IPS-15b (cell line): ENCODE data around the gene OR4S2.

ENCODE experiments used
- H3K27me3 ChIP-seq: one replicate; pipeline ENCODE4 v1.6.1; 2013; ENCODE audit warnings: low read length; ENCODE audit not compliant: control insufficient read depth, insufficient read depth
- H3K36me3 ChIP-seq: one replicate; pipeline ENCODE4 v1.6.1; 2013; ENCODE audit warnings: low read length; ENCODE audit not compliant: control insufficient read depth, insufficient read depth
- H3K4me1 ChIP-seq: one replicate; pipeline ENCODE4 v1.6.1; 2013; ENCODE audit warnings: mild to moderate bottlenecking, low read length; ENCODE audit not compliant: control insufficient read depth, insufficient read depth
- H3K4me3 ChIP-seq: one replicate; pipeline ENCODE4 v1.5.1; 2013; ENCODE audit warnings: low read depth, low read length
- H3K9ac ChIP-seq: one replicate; pipeline ENCODE4 v1.6.1; 2013; ENCODE audit warnings: low read depth, mild to moderate bottlenecking, low read length
- H3K9me3 ChIP-seq: one replicate; pipeline ENCODE4 v1.6.1; 2013; ENCODE audit warnings: mild to moderate bottlenecking, low read length; ENCODE audit not compliant: control insufficient read depth, insufficient read depth

OR4S2 gene

GRCh38 chr11:55648027-55648426, at the start of gene OR4S2:
TSS of gene OR4S2 (plus strand) at chr11:55648327. CDS start at chr11:55650904, 2,577 bp downstream.
- H3K4me3 ChIP-seq = no peak within 1 kb of the TSS
- no peaks in the 10 kb centered on the region for H3K9me3 ChIP-seq
- no peaks in the 10 kb centered on the region for H3K27me3 ChIP-seq
- H3K4me1 ChIP-seq = no peaks in the 10 kb centered on the region
- H3K36me3 ChIP-seq = no peaks in the 10 kb centered on the region
- H3K9ac ChIP-seq = no peak within 1 kb of the TSS

DNA sequence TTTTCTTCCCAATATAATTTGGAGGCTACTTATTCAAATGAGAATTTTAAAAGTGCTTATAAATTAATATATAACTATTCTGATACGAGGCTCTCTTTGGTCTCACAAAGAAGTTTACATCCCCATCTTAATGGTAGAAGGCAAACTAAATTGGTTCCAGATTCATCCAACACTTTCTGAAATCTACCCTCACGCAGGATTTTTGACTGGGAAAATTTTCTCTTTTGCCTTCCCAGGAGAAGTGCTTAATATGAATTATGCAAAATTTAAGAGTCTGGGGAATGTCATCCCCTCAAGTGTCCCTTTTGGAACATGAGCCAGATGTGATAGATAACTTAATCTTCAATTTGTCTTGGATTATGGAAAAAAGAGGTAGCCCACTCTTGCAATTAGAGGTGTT, 40.6 kb upstream of the OR4S2 start, which contains the start of gene OR4C11:
Gene OR4C11 (minus strand): TSS at position 101 of the 400 bp plus-strand sequence. CDS start 3,272 bp downstream, outside the sequence.
- H3K36me3 ChIP-seq = no peaks in the 10 kb centered on the region
- no peaks in the 10 kb centered on the region for H3K4me1 ChIP-seq
- no peaks in the 10 kb centered on the region for H3K27me3 ChIP-seq
- no peak within 1 kb of the TSS for H3K9ac ChIP-seq
- no peak within 1 kb of the TSS for H3K4me3 ChIP-seq
- no peaks in the 10 kb centered on the region for H3K9me3 ChIP-seq

DNA sequence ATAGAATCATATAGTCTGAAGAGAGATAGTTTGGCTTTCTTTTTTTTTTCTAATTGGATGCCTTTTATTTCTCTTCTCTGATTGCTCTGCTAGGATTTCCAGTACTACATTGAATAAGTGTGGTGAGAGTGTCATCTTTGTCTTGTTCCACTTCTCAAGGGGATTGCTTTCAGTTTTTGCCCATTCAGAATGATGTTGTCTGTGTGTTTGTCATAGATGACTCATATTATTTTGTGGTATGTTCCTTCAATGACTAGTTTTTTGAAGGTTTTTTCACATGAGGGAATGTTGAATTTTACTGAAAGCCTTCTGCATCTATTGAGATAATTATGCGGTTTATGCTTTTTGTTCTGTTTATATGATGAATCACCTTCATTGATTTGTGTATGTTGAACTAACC, 23.6 kb upstream of the OR4S2 start:
- no peak overlapping the region for H3K4me3 ChIP-seq
- H3K36me3 ChIP-seq = no peaks in the 10 kb centered on the region
- no peaks in the 10 kb centered on the region for H3K4me1 ChIP-seq
- H3K9ac ChIP-seq = no peak overlapping the region
- no peaks in the 10 kb centered on the region for H3K27me3 ChIP-seq
- H3K9me3 ChIP-seq = no peaks in the 10 kb centered on the region

DNA sequence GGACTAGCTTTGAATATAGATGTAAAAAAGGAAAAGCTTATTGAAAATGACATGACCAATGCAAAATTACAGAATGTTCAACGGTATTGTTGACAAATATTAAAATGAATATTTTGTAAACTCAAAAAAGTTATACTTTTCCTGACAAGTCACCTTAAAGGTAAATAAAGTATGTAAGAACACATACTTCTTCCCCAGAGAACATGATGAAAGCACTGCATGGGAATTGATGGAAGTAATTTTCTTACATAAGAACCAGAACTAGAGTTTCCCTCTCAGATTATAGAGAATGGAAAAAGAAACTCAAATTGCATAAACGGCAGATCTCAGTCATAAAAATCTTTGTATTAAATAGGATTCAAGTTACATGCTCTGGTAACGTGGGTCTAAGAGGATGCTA, 13.3 kb upstream of the OR4S2 start, which contains the start of gene OR4P4:
Gene OR4P4 (plus strand): TSS at position 301 of the 400 bp plus-strand sequence.
- H3K4me1 ChIP-seq = no peaks in the 10 kb centered on the region
- no peaks in the 10 kb centered on the region for H3K27me3 ChIP-seq
- no peaks in the 10 kb centered on the region for H3K36me3 ChIP-seq
- H3K4me3 ChIP-seq = no peak within 1 kb of the TSS
- no peaks in the 10 kb centered on the region for H3K9me3 ChIP-seq
- H3K9ac ChIP-seq = no peak within 1 kb of the TSS

GRCh38 chr11:55652560-55652959, 4.4 kb downstream of the OR4S2 start:
- Histone ChIP-seq H3K4me1 (no peaks in the 10 kb centered on the region), H3K4me3 (no peak overlapping the region), H3K27me3 (no peaks in the 10 kb centered on the region), H3K9me3 (no peaks in the 10 kb centered on the region), H3K36me3 (no peaks in the 10 kb centered on the region), H3K9ac (no peak overlapping the region)

DNA sequence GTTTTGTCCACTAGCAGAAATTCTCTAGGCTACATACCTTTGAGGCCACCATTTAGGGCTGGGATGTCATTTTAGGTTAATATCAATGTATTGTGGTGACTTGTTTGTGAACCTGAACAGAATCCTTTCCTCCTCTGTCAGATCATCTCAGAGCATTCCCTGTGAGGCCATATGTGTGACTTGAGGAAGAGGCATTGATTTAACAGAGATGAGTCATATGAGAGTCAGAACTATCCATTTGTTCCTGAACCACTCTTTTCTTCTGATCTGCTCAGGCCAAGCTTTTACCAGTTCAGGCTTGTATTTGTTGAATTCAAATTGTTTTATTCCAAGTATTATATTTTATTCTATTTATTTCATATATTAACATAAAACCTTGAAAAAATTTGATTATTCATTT, 7.0 kb downstream of the OR4S2 start:
- H3K36me3 ChIP-seq = no peaks in the 10 kb centered on the region
- no peaks in the 10 kb centered on the region for H3K27me3 ChIP-seq
- H3K4me1 ChIP-seq = no peaks in the 10 kb centered on the region
- no peak overlapping the region for H3K9ac ChIP-seq
- H3K9me3 ChIP-seq = no peaks in the 10 kb centered on the region
- H3K4me3 ChIP-seq = no peak overlapping the region

DNA sequence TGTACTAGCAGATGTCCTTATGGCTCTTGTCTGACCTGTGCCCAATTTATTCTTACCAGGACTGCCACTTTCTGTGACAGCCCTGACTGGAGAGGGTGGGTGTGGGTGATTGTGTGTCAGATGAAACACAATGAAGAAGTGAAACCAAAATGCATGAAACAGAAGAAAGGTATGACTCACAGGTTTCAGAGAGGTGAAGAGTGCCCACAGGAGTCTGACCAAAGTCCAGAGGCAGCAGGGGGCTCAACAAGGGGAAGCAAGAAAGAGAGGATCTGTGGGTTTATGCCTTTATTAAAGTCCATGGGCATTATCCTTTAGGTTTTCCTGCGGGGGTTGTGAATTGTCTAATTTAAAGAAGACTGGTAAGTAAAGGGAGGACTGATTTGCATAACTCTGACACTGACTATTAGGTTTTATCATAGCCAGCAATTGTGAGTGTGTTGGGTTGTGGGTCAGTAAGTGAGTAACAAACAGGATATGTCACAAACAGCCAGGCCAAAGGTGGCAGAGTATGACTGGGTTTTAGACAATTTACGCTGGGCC, 10.0 kb downstream of the OR4S2 start:
- H3K4me3 ChIP-seq = no peak overlapping the region
- H3K9ac ChIP-seq = no peak overlapping the region
- H3K9me3 ChIP-seq = no peaks in the 10 kb centered on the region
- H3K36me3 ChIP-seq = no peaks in the 10 kb centered on the region
- no peaks in the 10 kb centered on the region for H3K27me3 ChIP-seq
- no peaks in the 10 kb centered on the region for H3K4me1 ChIP-seq

GRCh38 chr11:55658608-55659007, 10.5 kb downstream of the OR4S2 start:
- no peaks in the 10 kb centered on the region for H3K9me3 ChIP-seq
- H3K9ac ChIP-seq = no peak overlapping the region
- H3K4me1 ChIP-seq = no peaks in the 10 kb centered on the region
- no peaks in the 10 kb centered on the region for H3K36me3 ChIP-seq
- no peaks in the 10 kb centered on the region for H3K27me3 ChIP-seq
- no peak overlapping the region for H3K4me3 ChIP-seq

DNA sequence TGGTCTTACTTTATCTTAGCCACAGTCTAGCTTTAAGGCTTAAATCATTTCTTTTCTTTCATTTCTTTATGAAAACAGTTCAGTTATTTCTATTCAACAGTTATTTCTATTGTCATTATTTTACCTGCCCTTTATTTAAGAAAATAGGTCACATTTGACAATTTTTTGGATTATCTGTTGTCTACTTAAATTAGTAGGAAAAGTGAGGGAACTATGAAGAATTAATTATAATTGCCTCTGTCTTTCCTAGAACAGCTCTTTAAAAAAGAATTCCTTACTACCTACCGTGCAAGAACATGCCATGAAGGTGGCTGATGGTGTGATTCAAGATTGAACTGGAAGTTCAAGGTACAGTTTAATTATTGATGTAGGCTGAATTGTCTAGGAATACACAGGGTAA, 13.8 kb downstream of the OR4S2 start, which contains the start of gene OR4C6:
Gene OR4C6 (plus strand): TSS at position 301 of the 400 bp plus-strand sequence. CDS start 2,966 bp downstream, outside the sequence.
- H3K9me3 ChIP-seq = no peaks in the 10 kb centered on the region
- H3K36me3 ChIP-seq = no peaks in the 10 kb centered on the region
- H3K4me1 ChIP-seq = no peaks in the 10 kb centered on the region

GRCh38 chr11:55669376-55669775, 21.2 kb downstream of the OR4S2 start:
- no peaks in the 10 kb centered on the region for H3K27me3 ChIP-seq
- no peaks in the 10 kb centered on the region for H3K36me3 ChIP-seq
- H3K9ac ChIP-seq = no peak overlapping the region
- H3K4me3 ChIP-seq = no peak overlapping the region
- H3K9me3 ChIP-seq = no peaks in the 10 kb centered on the region
- H3K4me1 ChIP-seq = no peaks in the 10 kb centered on the region

More for the DNA sequence above, 13.8 kb downstream of the OR4S2 start, which contains the start of gene OR4C6:
- Histone ChIP-seq H3K9ac (no peak within 1 kb of the TSS), H3K27me3 (no peaks in the 10 kb centered on the region), H3K4me3 (no peak within 1 kb of the TSS)

GRCh38 chr11:55673860-55674259, 25.7 kb downstream of the OR4S2 start:
- no peak overlapping the region for H3K4me3 ChIP-seq
- H3K4me1 ChIP-seq = no peaks in the 10 kb centered on the region
- H3K36me3 ChIP-seq = no peaks in the 10 kb centered on the region
- H3K27me3 ChIP-seq = no peaks in the 10 kb centered on the region
- no peak overlapping the region for H3K9ac ChIP-seq
- H3K9me3 ChIP-seq = no peaks in the 10 kb centered on the region

DNA sequence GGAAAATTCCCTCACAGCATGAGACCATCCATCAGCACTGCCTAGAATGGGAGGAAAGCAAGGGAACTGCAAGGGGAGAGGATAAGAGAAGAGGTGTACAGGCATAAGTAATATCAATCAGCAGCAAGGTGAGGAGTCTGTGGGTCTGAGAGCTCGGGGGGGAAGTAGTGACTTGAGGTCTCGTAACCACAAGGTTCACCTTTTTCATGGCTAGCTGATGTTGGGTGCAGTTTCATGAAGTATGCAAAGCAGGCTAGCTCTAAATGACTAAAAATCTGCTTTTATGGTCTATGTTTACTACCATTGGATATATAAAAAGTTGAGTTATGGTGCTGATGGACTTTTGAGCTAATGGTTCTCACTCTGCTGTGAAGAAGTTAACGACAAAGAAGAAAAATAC, 49.7 kb downstream of the OR4S2 start:
- Histone ChIP-seq H3K36me3 (no peaks in the 10 kb centered on the region), H3K9ac (no peak overlapping the region), H3K4me3 (no peak overlapping the region), H3K9me3 (peaks cover 27% of the 10 kb centered on the region), H3K27me3 (no peaks in the 10 kb centered on the region), H3K4me1 (no peaks in the 10 kb centered on the region)
